HL-60/S4 treated with phorbol 12-myristate 13-acetate at 8.2 ng/mL for 4 days and 3 days (cell line): ENCODE results near the gene BARX1.

Experiments used
- in situ Hi-C: fragments of 300-500 bp; cut with MboI; formaldehyde crosslinking; loops from 2 replicates; pipeline ENCODE4 v1.15.0; 2022; ENCODE audit warnings: low sequenced_read_pairs

The BARX1 gene

GRCh38 chr9:93967020-93967803, 12.1 kb upstream of the BARX1 start:
- in situ Hi-C loops = loop anchor here (25.0 kb wide), 2 partner anchors 280 to 805 kb away; no protein-coding TSS in a partner anchor

DNA sequence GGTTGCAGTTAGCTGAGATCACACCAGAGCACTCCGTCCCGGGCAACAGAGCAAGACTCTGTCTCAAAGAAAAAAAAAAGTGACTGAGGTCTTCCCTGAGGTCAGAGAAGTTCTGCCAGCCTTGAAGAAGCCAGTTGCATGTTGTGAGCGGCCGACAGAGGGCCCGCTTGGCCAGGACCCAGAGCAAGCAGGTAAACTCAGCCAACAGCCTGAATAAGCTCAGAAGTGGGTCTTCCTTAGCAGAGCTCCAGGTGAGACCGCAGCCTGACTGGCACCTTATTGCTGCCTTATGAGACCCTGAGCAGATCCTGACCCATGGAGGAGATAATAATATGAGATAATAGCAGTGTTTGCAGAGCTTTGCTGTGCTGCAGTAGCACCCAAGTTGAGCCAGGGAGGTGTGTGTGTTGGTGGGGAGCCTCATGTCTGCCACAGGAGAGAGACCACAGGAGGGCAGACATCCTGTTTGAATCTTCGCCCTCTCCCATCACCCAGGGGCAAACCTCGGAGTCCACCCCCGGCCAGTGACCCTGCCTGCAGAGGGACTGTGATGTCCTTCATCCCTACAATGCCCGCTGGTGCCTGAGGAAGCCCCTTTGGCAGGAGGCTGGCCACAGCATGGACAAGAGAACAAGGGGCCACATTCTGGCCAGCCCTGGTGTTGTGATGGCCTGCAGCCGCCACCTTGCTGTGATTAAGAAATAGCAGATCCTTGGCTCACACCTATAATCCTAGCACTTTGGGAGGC, 10.8 kb upstream of the BARX1 start:
- in situ Hi-C loops = loop anchor here (25.0 kb wide), 2 partner anchors 279 to 804 kb away; no protein-coding TSS in a partner anchor

- in situ Hi-C loops = loop anchor here (25.0 kb wide), 2 partner anchors 277 to 802 kb away; no protein-coding TSS in a partner anchor
These were observed 9.5 kb upstream of the BARX1 start for GRCh38 chr9:93964685-93965084.

- in situ Hi-C loops = loop anchor here (25.0 kb wide), 2 partner anchors 277 to 802 kb away; no protein-coding TSS in a partner anchor
These were observed 8.8 kb upstream of the BARX1 start for GRCh38 chr9:93963969-93964368.

- in situ Hi-C loops = loop anchor here (25.0 kb wide), 2 partner anchors 276 to 801 kb away; no protein-coding TSS in a partner anchor
These were observed 8.3 kb upstream of the BARX1 start for GRCh38 chr9:93963489-93963888.

- in situ Hi-C loops = loop anchor here (25.0 kb wide), 2 partner anchors 276 to 800 kb away; no protein-coding TSS in a partner anchor
These were observed 7.6 kb upstream of the BARX1 start for GRCh38 chr9:93962561-93963440.

DNA sequence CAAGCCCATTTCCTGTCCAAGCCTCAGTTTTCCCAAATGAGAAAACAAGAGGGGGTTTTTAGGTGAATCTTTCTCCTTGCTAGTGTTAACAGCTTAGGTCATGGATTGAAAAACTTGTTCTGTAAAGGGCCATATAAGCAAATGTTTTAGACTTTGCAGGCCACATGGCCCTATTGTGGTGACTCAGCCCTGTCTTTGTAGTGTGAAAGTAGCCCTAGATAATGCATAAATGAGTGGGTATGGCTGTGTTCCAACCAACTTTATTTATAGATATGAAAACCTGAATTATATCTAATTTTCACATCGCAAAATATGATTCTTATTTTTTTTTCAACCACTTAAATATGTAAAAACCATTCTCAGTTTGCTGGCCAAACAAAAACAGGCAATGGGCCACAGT, 6.9 kb upstream of the BARX1 start:
- in situ Hi-C loops = loop anchor here (25.0 kb wide), 2 partner anchors 275 to 800 kb away; no protein-coding TSS in a partner anchor

DNA sequence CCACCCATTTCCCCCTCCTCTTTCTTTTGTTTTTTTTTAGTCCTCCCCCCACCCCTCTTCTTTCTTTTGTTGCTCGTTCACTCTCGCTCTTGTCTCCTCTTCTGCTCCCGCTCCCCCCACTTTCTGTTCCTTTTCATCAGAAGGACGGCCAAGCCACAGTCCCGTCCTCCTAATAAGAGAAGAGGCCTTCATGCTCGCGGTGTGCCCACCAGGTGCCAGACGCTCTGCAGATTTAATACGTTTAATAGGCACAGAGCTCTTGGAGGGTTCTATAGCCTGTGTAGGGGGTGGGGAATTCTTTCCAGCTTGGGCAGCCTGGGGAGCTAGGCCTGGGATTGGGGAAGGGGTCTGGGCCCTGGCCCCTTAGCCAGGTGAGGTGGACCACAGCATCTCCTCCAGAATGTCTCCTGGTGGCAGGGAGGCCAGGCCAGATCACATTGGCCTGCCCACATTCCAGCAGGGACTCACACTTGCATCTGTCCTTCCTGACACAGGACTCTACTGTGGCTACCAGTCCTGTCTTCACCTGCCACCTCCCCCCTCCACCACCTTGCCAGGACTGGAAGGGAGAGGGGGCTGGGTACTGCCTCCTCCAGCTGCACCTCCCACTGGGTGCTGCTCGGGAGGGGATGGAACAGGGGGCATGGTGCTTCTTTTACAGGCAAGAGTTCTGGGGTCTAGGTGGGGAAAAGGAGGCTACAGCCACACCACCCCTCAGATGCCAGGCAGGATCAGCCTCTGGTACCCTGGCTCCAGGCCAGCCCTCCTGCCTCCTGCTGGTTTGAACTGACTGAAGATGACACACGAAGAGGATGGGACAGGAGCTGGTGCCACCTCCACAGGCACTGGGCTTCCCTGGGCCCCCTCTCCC, 6.1 kb upstream of the BARX1 start:
- in situ Hi-C loops = loop anchor here (25.0 kb wide), 2 partner anchors 274 to 799 kb away; no protein-coding TSS in a partner anchor

DNA sequence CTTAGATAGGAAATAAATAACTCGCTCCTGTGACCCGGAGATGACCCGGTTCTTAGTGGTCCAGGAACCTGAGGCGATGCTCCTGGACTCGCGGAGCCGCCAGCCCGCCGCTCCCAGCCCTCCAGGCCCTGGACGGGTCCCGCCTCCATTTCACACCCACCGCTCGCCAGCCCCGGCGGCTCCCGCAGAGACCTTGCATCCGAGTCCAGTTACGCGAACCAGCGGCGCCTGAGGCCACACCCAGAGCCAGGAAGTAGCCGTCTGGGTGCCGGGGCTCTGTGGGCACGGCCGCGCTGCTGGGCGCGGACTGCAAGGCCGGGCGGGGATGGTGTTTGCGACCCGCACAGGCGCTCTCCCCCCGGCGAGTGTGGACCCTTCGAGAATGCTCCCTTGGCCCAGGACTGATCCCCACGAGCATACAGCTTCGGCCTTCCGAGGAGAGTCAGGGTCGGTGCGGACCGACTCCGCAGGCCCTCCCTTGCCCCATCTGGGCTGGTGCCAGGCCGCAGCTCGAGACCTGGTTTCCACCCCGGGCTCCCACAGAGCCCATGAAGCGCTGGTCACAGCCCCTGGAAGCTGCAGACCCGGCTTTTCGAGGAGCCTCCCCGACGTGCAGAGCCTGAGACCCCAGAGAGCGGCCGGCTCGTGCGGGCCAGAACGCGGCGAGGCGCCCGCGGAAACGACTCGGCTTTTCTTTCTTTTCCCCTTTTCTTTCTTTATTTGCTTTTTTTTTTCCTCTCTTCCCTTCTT, 5.2 kb upstream of the BARX1 start:
- in situ Hi-C loops = loop anchor here (25.0 kb wide), 2 partner anchors 273 to 798 kb away; no protein-coding TSS in a partner anchor

- in situ Hi-C loops = loop anchor here (25.0 kb wide), 2 partner anchors 272 to 797 kb away; no protein-coding TSS in a partner anchor
These were observed 4.6 kb upstream of the BARX1 start for GRCh38 chr9:93959739-93960154.

DNA sequence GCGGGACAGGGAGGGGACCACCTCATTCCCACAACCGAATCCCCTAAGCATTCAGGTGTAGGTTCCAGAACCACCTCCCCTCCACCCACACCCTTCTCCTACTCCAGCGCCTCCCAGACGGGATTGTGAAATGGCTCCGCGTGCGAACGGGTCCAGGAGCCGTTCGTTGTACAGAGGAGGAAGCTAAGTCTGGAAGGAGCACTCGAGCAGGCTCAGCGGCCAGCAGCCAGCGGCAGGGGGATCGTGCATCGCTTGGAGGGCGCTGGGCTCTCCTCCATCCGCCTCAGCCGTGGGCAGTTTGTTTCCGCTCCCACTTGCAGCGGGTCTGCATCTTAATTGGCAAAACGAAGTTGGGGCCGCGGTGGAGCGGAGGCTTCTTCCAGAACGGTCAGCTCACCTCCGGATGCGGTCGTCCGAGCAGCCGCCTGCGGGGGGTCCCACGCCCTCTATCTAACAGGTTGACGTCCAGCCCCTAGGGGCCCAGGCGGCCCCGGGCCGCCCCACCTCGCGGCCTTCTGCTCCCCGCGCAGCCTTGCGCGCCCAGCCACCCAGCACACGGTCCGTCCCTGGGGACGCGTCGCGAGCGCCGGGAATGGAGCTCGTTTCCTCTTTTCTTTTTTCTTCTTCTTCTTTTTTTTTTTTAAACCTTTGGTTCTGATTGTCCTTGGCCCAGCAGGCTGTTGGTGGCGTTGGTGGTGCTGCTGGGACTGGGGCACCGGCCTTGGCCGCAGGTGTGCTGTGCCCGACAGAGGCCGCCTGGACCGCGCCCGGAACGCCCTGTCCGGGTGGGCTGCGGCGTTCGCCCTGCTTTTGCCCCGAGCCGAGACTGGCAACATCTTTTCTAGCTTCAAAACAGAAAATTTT, 3.9 kb upstream of the BARX1 start:
- in situ Hi-C loops = loop anchor here (25.0 kb wide), 2 partner anchors 272 to 797 kb away; no protein-coding TSS in a partner anchor

GRCh38 chr9:93958121-93958818, 3.1 kb upstream of the BARX1 start:
- in situ Hi-C loops = loop anchor here (25.0 kb wide), 2 partner anchors 271 to 796 kb away; no protein-coding TSS in a partner anchor

DNA sequence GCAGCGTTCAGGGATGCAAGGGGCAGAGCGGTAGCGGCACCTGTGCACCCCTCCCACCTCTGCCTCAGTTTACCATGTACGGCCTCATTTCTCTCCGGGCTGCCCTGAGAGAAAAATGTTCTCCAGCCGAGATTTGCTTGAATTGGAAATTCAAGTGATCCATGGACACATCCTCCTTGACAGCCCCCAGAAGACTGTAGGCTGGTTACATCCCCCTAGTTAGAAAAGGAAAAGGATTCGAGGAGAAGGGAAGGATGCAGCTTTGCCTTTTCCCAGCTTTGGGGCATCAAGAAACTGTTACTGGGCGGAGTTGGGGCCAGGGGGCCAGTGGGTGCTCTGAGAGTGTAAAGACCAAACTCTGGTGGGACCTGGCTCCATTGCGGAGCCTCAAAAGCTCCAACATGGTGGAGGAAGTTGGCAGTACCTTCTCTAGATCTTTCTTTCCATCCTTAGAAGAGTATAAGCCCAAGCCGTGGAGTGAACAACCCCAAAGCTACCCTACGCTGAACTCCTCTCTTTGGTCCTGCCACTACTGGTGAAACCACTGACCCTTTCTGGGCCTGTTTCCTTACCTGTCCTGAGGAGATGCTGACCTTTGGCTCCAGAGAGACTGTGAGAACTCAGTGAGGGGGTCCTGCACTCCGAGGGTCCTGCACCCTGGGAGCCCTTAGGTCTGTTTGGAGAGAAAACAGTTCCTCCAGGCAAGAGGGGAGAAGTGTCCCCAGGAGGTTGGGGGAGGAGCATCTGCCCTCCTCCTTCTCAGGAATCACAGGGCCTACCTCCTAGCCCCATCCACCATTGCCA, 1.0 kb upstream of the BARX1 start:
- in situ Hi-C loops = loop anchor here (25.0 kb wide), 2 partner anchors 269 to 794 kb away; no protein-coding TSS in a partner anchor

GRCh38 chr9:93954434-93955061, 607 bp downstream of the BARX1 start:
- in situ Hi-C loops = loop anchor here (25.0 kb wide), 2 partner anchors 267 to 792 kb away; no protein-coding TSS in a partner anchor
